ENCODE results near the gene SH3GL1. TPM values are rescaled to one million over a fixed set of nuclear protein-coding genes. Genes with fewer than 3 reads are reported as not detected.

Gene SH3GL1
- total and polyA plus RNA-seq, 2 donors, result 15.4 to 40.6 TPM

DNA sequence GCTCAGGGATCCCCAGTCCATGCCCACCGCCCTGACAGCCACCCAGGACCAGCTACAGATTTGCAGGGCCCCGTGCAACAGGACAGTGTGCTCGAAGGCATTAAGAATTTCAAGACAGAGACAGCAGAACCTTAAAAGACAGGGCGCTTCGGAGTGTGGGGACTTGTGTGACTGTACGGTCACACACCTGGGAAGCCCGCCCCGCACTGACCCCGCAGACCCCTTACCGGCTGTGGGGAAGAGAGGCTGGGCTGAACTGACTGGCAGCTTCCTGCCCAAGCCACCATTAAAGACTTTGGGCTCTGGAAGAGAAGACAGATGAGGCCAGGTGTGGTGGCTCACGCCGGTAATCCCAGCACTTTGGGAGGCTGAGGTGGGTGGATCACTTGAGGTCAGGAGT is 76.1 kb downstream of the SH3GL1 start:
- Histone ChIP-seq H3K4me1 (ENCODE audit: control insufficient read depth in 2 of 2, insufficient read depth in 2 of 2, low read length in 2 of 2) (peaks cover 17 to 26% of the 10 kb centered on the region in 2 donors), H3K9me3 (ENCODE audit: control insufficient read depth in 2 of 2, insufficient read depth in 1 of 2, low read length in 1 of 2) (peaks cover 0 to 24% of the 10 kb centered on the region in 2 donors), H3K4me3 (ENCODE audit: low read length in 2 of 2) (no peak overlapping the region), H3K36me3 (ENCODE audit: control insufficient read depth in 2 of 2, insufficient read depth in 2 of 2, low read length in 1 of 2) (no peaks in the 10 kb centered on the region), H3K27ac (ENCODE audit: low read depth in 1 of 2, low read length in 1 of 2) (no peak overlapping the region), H3K27me3 (ENCODE audit: control insufficient read depth in 2 of 2, insufficient read depth in 1 of 2, low read length in 1 of 2) (peaks cover 8 to 23% of the 10 kb centered on the region in 2 donors)
- DNase-seq (ENCODE audit: low read depth in 6 of 9, low spot score in 9 of 9), result no peak
- WGBS, result 89% methylated on average over 12 of the region's 12 CpGs

DNA sequence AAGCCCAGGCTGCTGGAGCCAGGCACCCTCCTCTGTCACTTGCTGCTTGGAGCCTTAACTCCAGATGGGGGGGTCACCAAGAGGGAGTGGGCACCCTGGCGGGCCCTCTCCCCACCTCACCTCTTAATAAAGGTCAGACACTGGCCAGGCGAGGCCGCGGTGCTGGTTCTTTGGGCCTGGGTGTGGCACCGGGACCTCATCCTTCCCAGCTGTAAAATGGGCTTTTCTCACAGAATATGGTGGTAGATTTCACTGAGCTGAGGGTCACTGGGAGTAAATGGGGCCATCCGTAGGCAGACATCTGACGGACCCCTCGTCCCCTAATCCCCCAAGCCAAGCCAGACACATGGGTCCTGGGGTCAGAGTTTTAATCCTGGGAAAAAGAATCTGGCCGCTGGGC is 76.7 kb downstream of the SH3GL1 start:
- Histone ChIP-seq H3K27me3 (ENCODE audit: control insufficient read depth in 2 of 2, insufficient read depth in 1 of 2, low read length in 1 of 2) (peaks cover 8 to 23% of the 10 kb centered on the region in 2 donors), H3K4me1 (ENCODE audit: control insufficient read depth in 2 of 2, insufficient read depth in 2 of 2, low read length in 2 of 2) (peaks cover 15 to 21% of the 10 kb centered on the region in 2 donors), H3K27ac (ENCODE audit: low read depth in 1 of 2, low read length in 1 of 2) (no peak overlapping the region), H3K4me3 (ENCODE audit: low read length in 2 of 2) (no peak overlapping the region), H3K36me3 (ENCODE audit: control insufficient read depth in 2 of 2, insufficient read depth in 2 of 2, low read length in 1 of 2) (no peaks in the 10 kb centered on the region), H3K9me3 (ENCODE audit: control insufficient read depth in 2 of 2, insufficient read depth in 1 of 2, low read length in 1 of 2) (peaks cover 0 to 27% of the 10 kb centered on the region in 2 donors)
- WGBS, result 96% methylated on average over 9 of the region's 9 CpGs
- no peak for DNase-seq (ENCODE audit: low read depth in 6 of 9, low spot score in 9 of 9)

- Histone ChIP-seq H3K4me1 (ENCODE audit: control insufficient read depth in 2 of 2, insufficient read depth in 2 of 2, low read length in 2 of 2) (peaks cover 10 to 17% of the 10 kb centered on the region in 2 donors), H3K9me3 (ENCODE audit: control insufficient read depth in 2 of 2, insufficient read depth in 1 of 2, low read length in 1 of 2) (peaks cover 1 to 31% of the 10 kb centered on the region in 2 donors), H3K27me3 (ENCODE audit: control insufficient read depth in 2 of 2, insufficient read depth in 1 of 2, low read length in 1 of 2) (peaks cover 8 to 23% of the 10 kb centered on the region in 2 donors), H3K27ac (ENCODE audit: low read depth in 1 of 2, low read length in 1 of 2) (no peak overlapping the region), H3K36me3 (ENCODE audit: control insufficient read depth in 2 of 2, insufficient read depth in 2 of 2, low read length in 1 of 2) (no peaks in the 10 kb centered on the region), H3K4me3 (ENCODE audit: low read length in 2 of 2) (no peak overlapping the region)
- WGBS, result 93% methylated on average over 37 of the region's 37 CpGs
- no peak for DNase-seq (ENCODE audit: low read depth in 6 of 9, low spot score in 9 of 9)
These were observed 77.2 kb downstream of the SH3GL1 start for GRCh38 chr19:4322942-4323665.

- WGBS, result 96% methylated on average over 2 of the region's 2 CpGs
- H3K9me3 ChIP-seq (ENCODE audit: control insufficient read depth in 2 of 2, insufficient read depth in 1 of 2, low read length in 1 of 2), result peaks cover 1 to 22% of the 10 kb centered on the region in 2 donors
- H3K36me3 ChIP-seq (ENCODE audit: control insufficient read depth in 2 of 2, insufficient read depth in 2 of 2, low read length in 1 of 2), result no peaks in the 10 kb centered on the region
- H3K4me1 ChIP-seq (ENCODE audit: control insufficient read depth in 2 of 2, insufficient read depth in 2 of 2, low read length in 2 of 2), result no peaks in the 10 kb centered on the region
- no peak overlapping the region for H3K27ac ChIP-seq (ENCODE audit: low read depth in 1 of 2, low read length in 1 of 2)
- peaks cover 0 to 2% of the 10 kb centered on the region in 2 donors for H3K27me3 ChIP-seq (ENCODE audit: control insufficient read depth in 2 of 2, insufficient read depth in 1 of 2, low read length in 1 of 2)
- DNase-seq (ENCODE audit: low read depth in 6 of 9, low spot score in 9 of 9), result no peak
- H3K4me3 ChIP-seq (ENCODE audit: low read length in 2 of 2), result no peak overlapping the region
These were observed 79.9 kb downstream of the SH3GL1 start for GRCh38 chr19:4320419-4320818.

DNA sequence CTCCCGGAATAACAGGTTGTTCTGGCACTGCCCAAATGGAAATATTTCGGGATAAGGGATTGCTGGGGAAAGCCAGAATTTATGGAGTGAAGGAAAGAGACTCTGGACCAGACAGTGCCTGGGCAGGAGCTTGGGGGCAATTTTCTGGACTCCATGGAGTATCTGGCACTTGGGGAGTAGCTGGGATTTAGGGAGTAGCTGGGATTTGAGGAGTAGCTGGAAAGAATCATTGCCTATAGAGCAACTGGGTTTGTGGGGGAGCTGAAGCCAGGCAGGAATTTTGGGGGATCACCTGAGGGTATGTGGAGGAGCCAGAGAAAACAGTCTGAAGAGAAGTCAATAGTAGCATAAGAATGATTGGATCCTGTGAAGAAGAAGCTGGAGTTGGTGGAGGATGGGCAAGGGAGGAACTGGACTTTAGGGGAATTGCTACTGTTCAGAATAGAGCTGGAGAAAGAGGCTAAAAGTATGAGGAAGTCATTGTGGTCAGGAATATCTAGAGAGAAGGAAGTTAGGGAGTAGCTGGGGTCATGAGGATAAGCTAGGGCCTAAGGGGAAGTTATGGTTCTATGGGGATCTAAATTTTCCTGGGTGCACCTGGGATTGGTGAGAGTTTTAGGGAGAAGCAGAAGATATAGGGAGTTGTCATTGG is 81.2 kb downstream of the SH3GL1 start:
- Histone ChIP-seq H3K27ac (ENCODE audit: low read depth in 1 of 2, low read length in 1 of 2) (no peak overlapping the region), H3K36me3 (ENCODE audit: control insufficient read depth in 2 of 2, insufficient read depth in 2 of 2, low read length in 1 of 2) (no peaks in the 10 kb centered on the region), H3K9me3 (ENCODE audit: control insufficient read depth in 2 of 2, insufficient read depth in 1 of 2, low read length in 1 of 2) (peaks cover 1 to 22% of the 10 kb centered on the region in 2 donors), H3K27me3 (ENCODE audit: control insufficient read depth in 2 of 2, insufficient read depth in 1 of 2, low read length in 1 of 2) (no peaks in the 10 kb centered on the region), H3K4me1 (ENCODE audit: control insufficient read depth in 2 of 2, insufficient read depth in 2 of 2, low read length in 2 of 2) (no peaks in the 10 kb centered on the region), H3K4me3 (ENCODE audit: low read length in 2 of 2) (no peak overlapping the region)
- 99% methylated on average over 2 of the region's 2 CpGs for WGBS
- DNase-seq (ENCODE audit: low read depth in 6 of 9, low spot score in 9 of 9), result no peak

DNA sequence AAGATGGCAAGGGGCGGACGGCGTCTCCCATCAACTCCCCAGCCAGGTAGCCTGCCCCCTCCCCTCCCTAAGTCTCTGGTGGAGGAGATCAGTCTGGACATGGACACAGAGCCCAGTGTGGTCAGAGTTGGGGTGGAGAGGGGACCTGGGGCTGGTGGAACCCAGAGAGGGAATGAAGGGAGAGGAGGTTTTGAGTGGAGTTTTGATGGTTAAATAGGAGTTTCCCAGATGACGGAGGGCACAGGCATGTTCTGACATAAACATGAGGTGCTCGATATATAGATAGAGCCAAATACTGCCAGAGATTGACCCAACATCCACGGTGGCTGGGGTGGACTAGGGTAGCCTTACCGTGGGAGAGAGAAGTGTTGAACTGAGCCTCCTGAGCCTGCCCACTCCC is 81.9 kb downstream of the SH3GL1 start:
- no peak for DNase-seq (ENCODE audit: low read depth in 6 of 9, low spot score in 9 of 9)
- Histone ChIP-seq H3K4me3 (ENCODE audit: low read length in 2 of 2) (no peak overlapping the region), H3K4me1 (ENCODE audit: control insufficient read depth in 2 of 2, insufficient read depth in 2 of 2, low read length in 2 of 2) (no peaks in the 10 kb centered on the region), H3K27ac (ENCODE audit: low read depth in 1 of 2, low read length in 1 of 2) (no peak overlapping the region), H3K36me3 (ENCODE audit: control insufficient read depth in 2 of 2, insufficient read depth in 2 of 2, low read length in 1 of 2) (no peaks in the 10 kb centered on the region), H3K9me3 (ENCODE audit: control insufficient read depth in 2 of 2, insufficient read depth in 1 of 2, low read length in 1 of 2) (peaks cover 1 to 22% of the 10 kb centered on the region in 2 donors), H3K27me3 (ENCODE audit: control insufficient read depth in 2 of 2, insufficient read depth in 1 of 2, low read length in 1 of 2) (no peaks in the 10 kb centered on the region)
- WGBS, result 98% methylated on average over 7 of the region's 7 CpGs

- H3K4me1 ChIP-seq (ENCODE audit: control insufficient read depth in 2 of 2, insufficient read depth in 2 of 2, low read length in 2 of 2), result no peaks in the 10 kb centered on the region
- H3K27me3 ChIP-seq (ENCODE audit: control insufficient read depth in 2 of 2, insufficient read depth in 1 of 2, low read length in 1 of 2), result no peaks in the 10 kb centered on the region
- H3K27ac ChIP-seq (ENCODE audit: low read depth in 1 of 2, low read length in 1 of 2), result peak overlapping the region in 1 of 2 donors; percentile 42
- H3K4me3 ChIP-seq (ENCODE audit: low read length in 2 of 2), result no peak overlapping the region
- H3K9me3 ChIP-seq (ENCODE audit: control insufficient read depth in 2 of 2, insufficient read depth in 1 of 2, low read length in 1 of 2), result peaks cover 1 to 22% of the 10 kb centered on the region in 2 donors
- H3K36me3 ChIP-seq (ENCODE audit: control insufficient read depth in 2 of 2, insufficient read depth in 2 of 2, low read length in 1 of 2), result peaks cover 0 to 2% of the 10 kb centered on the region in 2 donors
- 97% methylated on average over 9 of the region's 9 CpGs for WGBS
- no peak for DNase-seq (ENCODE audit: low read depth in 6 of 9, low spot score in 9 of 9)
These were observed 83.4 kb downstream of the SH3GL1 start for GRCh38 chr19:4316956-4317355.

DNA sequence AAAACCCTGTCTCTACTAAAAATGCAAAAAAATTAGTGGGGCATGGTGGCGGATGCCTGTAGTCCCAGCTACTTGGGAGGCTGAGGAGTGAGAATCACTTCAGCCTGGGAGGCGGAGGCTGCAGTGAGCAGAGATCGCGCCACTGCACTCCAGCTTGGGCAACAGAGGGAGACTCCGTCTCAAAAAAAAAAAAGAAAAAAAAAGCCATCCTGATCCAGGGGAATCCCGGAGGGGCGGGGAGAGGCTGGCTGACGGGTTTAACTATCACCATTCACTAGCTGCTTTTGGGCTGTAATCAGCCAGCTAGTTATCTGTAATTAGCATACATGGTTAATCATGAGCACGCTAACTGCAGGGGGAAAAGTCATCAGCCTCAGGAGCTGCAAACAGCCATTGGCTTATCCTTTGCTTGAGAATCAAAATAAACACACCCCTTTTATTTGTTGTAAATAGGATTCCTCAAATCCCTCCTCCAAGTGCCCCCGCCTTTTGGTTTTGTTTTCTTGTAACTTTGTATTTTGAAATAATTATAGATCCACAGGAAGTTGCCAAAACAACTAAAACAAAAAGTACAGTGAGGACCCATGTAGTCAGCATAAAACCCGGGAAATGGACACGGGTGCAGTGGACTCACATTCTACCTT is 86.4 kb downstream of the SH3GL1 start:
- Histone ChIP-seq H3K4me3 (ENCODE audit: low read length in 2 of 2) (no peak overlapping the region), H3K4me1 (ENCODE audit: control insufficient read depth in 2 of 2, insufficient read depth in 2 of 2, low read length in 2 of 2) (no peaks in the 10 kb centered on the region)
- 93% methylated on average over 12 of the region's 12 CpGs for WGBS

More for the DNA sequence above, 86.4 kb downstream of the SH3GL1 start:
- no peak overlapping the region for H3K27ac ChIP-seq (ENCODE audit: low read depth in 1 of 2, low read length in 1 of 2)
- DNase-seq (ENCODE audit: low read depth in 6 of 9, low spot score in 9 of 9), result no peak
- H3K27me3 ChIP-seq (ENCODE audit: control insufficient read depth in 2 of 2, insufficient read depth in 1 of 2, low read length in 1 of 2), result no peaks in the 10 kb centered on the region
- H3K9me3 ChIP-seq (ENCODE audit: control insufficient read depth in 2 of 2, insufficient read depth in 1 of 2, low read length in 1 of 2), result peaks cover 1 to 15% of the 10 kb centered on the region in 2 donors
- peaks cover 0 to 6% of the 10 kb centered on the region in 2 donors for H3K36me3 ChIP-seq (ENCODE audit: control insufficient read depth in 2 of 2, insufficient read depth in 2 of 2, low read length in 1 of 2)
